ENCODE results near the gene TWSG1. TPM values are rescaled to one million over a fixed set of nuclear protein-coding genes. Genes with fewer than 3 reads are reported as not detected.

Gene TWSG1
- total and polyA plus RNA-seq, 2 of the 13 experiments (the other 11 are each of a cell fraction or from before 2014, with no cell fraction given): 6.6 to 9.4 TPM

GRCh38 chr18:9428301-9428706 is 93.7 kb downstream of the TWSG1 start:
- H4K20me1 ChIP-seq (ENCODE audit: insufficient read depth, low read length): no peaks in the 10 kb centered on the region
- in situ Hi-C loops (cut with HindIII; ENCODE audit: extremely low pct_ligation_motif_present, low pct_unique_long_range_greater_than_20kb): no loop called here
- TF ChIP-seq KDM5B (CRISPR knock-in tag; IDR thresholded peaks at IDR 0.05; ENCODE audit: borderline replicate concordance) (no peak), IRF9 (CRISPR knock-in tag; IDR thresholded peaks at IDR 0.05; ENCODE audit: borderline replicate concordance) (no peak), TERF1 (CRISPR knock-in tag; IDR thresholded peaks at IDR 0.05) (no peak), NR3C1 (CRISPR knock-in tag; IDR thresholded peaks at IDR 0.05) (no peak), ETV6 (CRISPR knock-in tag; conservative IDR thresholded peaks at IDR 0.05) (no peak), HMGXB3 (CRISPR knock-in tag; IDR thresholded peaks at IDR 0.05; ENCODE audit: borderline replicate concordance) (no peak), ZNF260 (CRISPR knock-in tag; IDR thresholded peaks at IDR 0.05; ENCODE audit: borderline replicate concordance, low read depth) (no peak), ZNF296 (CRISPR knock-in tag; conservative IDR thresholded peaks at IDR 0.05) (no peak), ATF6 (CRISPR knock-in tag; conservative IDR thresholded peaks at IDR 0.05) (no peak), MTERF4 (CRISPR knock-in tag; IDR thresholded peaks at IDR 0.05) (no peak), ZNF205 (CRISPR knock-in tag; IDR thresholded peaks at IDR 0.05) (no peak), TFDP1 (CRISPR knock-in tag; IDR thresholded peaks at IDR 0.05; ENCODE audit: borderline replicate concordance) (no peak), ZFYVE20 (CRISPR knock-in tag; IDR thresholded peaks at IDR 0.05; ENCODE audit: borderline replicate concordance, low read depth) (no peak), HIVEP1 (CRISPR knock-in tag; IDR thresholded peaks at IDR 0.05) (no peak)

More at GRCh38 chr18:9428301-9428706, 93.7 kb downstream of the TWSG1 start:
- no peak for FAIRE-seq
- no peak overlapping the region for H3K27ac ChIP-seq (ENCODE audit: extremely low read length, insufficient read depth, low read length)
- H3K4me1 ChIP-seq (ENCODE audit: insufficient read depth, low read length): peaks cover 2% of the 10 kb centered on the region; the same call in 1 of the 2 replicates
- no peaks in the 10 kb centered on the region; the same call in 1 of the 2 replicates for H3K9me3 ChIP-seq (ENCODE audit: low read length)
- intact Hi-C loops (cut with micrococcal nuclease; ENCODE audit: unreplicated experiment): no loop called here
- no peak for ATAC-seq
- no TSS peak for BruUV-seq (replicated peaks)
- WGBS (ENCODE audit: low lambda C conversion rate): 52% methylated on average over 10 of the region's 11 CpGs
- no peaks in the 10 kb centered on the region for H3K27me3 ChIP-seq (ENCODE audit: control insufficient read depth in 1 of 2, insufficient read depth in 2 of 2, low read length in 2 of 2)
- H3K36me3 ChIP-seq (replicated peaks in 1 of 2; ENCODE audit: control insufficient read depth in 1 of 2, insufficient read depth in 2 of 2, low read length in 2 of 2): no peaks in the 10 kb centered on the region
- no peak overlapping the region for H2AFZ ChIP-seq (ENCODE audit: low read length)
- no peak overlapping the region for H3K4me2 ChIP-seq (ENCODE audit: low read depth, low read length)
- POLR2A ChIA-PET: no interaction called here
- CTCF ChIA-PET (ENCODE audit: low intra/inter-chr PET ratio, low total read pairs): no interaction called here
- H3K9ac ChIP-seq (ENCODE audit: insufficient read depth, low read depth, low read length): no peak overlapping the region
- DNase-seq (ENCODE audit: low spot score): no peak
- no peaks in the 10 kb centered on the region for H3K79me2 ChIP-seq (ENCODE audit: insufficient read depth, low read length)
- H3K4me3 ChIP-seq (replicated peaks in 1 of 3; ENCODE audit: insufficient read depth in 1 of 3, low read depth in 2 of 3, low read length in 3 of 3): no peak overlapping the region

Data from HepG2 (cell line).